HG02970 (cell line): ENCODE data around the gene LDLRAD4.

Experiments
- ATAC-seq: cut with Tn5 transposase; IDR thresholded peaks from one replicate; pipeline ENCODE4 v1.9.1; 2021; ENCODE audit warnings: mild to moderate bottlenecking, moderate library complexity, moderate number of reproducible peaks; ENCODE audit not compliant: unreplicated experiment, low FRiP score

Gene LDLRAD4

GRCh38 chr18:13279181-13280069, 60.9 kb downstream of the LDLRAD4 start:
- no peak for ATAC-seq

GRCh38 chr18:13280070-13280795, 61.7 kb downstream of the LDLRAD4 start:
- ATAC-seq = no peak

- no peak for ATAC-seq
Measured at GRCh38 chr18:13281406-13281805, 62.8 kb downstream of the LDLRAD4 start.

- no peak for ATAC-seq
Measured at GRCh38 chr18:13283746-13284145, 65.2 kb downstream of the LDLRAD4 start.

- no peak for ATAC-seq
Measured at GRCh38 chr18:13284330-13285027, 65.9 kb downstream of the LDLRAD4 start.

- ATAC-seq = no peak
Measured at GRCh38 chr18:13285874-13286273, 67.3 kb downstream of the LDLRAD4 start.

GRCh38 chr18:13286456-13287125, 68.0 kb downstream of the LDLRAD4 start:
- ATAC-seq = no peak

GRCh38 chr18:13287372-13287771, 68.8 kb downstream of the LDLRAD4 start:
- no peak for ATAC-seq

GRCh38 chr18:13288509-13289133, 70.1 kb downstream of the LDLRAD4 start:
- ATAC-seq = no peak

GRCh38 chr18:13289481-13290205, 71.1 kb downstream of the LDLRAD4 start:
- ATAC-seq = no peak

- ATAC-seq = no peak
Measured at GRCh38 chr18:13290856-13291271, 72.3 kb downstream of the LDLRAD4 start.

GRCh38 chr18:13291299-13291698, 72.7 kb downstream of the LDLRAD4 start:
- ATAC-seq = no peak

GRCh38 chr18:13291745-13292447, 73.3 kb downstream of the LDLRAD4 start:
- ATAC-seq = no peak

GRCh38 chr18:13292736-13293135, 74.2 kb downstream of the LDLRAD4 start:
- no peak for ATAC-seq

- no peak for ATAC-seq
Measured at GRCh38 chr18:13294309-13294708, 75.7 kb downstream of the LDLRAD4 start.

GRCh38 chr18:13295894-13296293, 77.3 kb downstream of the LDLRAD4 start:
- ATAC-seq = no peak

GRCh38 chr18:13296867-13297574, 78.5 kb downstream of the LDLRAD4 start:
- ATAC-seq = no peak

GRCh38 chr18:13298262-13298661, 79.7 kb downstream of the LDLRAD4 start:
- no peak for ATAC-seq
